GM12872 (cell line): ENCODE data around the gene EYA4.

Experiments
- CTCF ChIP-seq: IDR thresholded peaks from 3 replicates; pipeline ENCODE4 v1.5.1; 2011; ENCODE audit warnings: low read depth, mild to moderate bottlenecking, low read length, moderate library complexity; ENCODE audit not compliant: insufficient read depth

Gene EYA4

GRCh38 chr6:133225560-133225959 lies 15.6 kb upstream of the EYA4 start:
- TF ChIP-seq CTCF: no peak

GRCh38 chr6:133227344-133227743 lies 13.8 kb upstream of the EYA4 start:
- no peak for TF ChIP-seq CTCF

- no peak for TF ChIP-seq CTCF
These were observed 11.1 kb upstream of the EYA4 start for GRCh38 chr6:133230052-133230451.

DNA sequence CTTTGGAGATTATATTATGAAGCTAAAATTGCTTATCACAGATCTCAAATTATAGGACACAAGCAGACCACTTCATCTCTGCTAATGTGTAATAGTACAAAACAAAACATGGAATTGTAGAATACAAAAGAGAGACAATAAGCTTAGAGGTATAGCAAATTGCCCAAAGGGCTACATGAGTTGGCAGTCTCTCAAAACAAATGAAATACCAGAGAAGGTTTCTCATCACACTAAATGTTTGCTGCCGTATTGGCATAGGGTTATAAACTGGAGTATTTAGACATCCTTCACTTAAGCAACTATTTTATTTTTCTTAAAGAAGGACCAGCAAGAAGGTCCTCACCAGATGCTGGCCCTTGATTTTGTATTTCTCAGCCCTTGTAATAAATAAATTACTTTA lies 5.9 kb upstream of the EYA4 start:
- TF ChIP-seq CTCF: no peak

DNA sequence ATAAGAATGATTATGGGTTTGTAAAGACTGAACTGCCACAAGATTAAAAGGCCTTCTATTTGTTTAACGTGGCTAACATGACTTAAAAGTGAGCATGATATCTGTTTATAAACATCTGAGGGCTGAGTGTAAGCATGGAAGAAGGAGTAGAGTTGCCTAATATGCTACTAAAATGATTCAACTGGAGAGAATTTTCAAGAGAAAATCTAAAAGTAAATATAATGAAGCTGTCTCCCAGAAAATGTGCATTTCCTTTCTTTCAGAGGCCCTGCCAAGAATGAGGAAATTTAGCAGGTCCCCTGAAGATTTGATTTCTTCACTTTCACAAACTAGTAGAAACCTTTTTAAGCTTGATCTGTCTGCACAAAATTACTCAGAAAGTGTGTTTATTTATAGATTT lies 4.2 kb upstream of the EYA4 start:
- TF ChIP-seq CTCF: no peak

DNA sequence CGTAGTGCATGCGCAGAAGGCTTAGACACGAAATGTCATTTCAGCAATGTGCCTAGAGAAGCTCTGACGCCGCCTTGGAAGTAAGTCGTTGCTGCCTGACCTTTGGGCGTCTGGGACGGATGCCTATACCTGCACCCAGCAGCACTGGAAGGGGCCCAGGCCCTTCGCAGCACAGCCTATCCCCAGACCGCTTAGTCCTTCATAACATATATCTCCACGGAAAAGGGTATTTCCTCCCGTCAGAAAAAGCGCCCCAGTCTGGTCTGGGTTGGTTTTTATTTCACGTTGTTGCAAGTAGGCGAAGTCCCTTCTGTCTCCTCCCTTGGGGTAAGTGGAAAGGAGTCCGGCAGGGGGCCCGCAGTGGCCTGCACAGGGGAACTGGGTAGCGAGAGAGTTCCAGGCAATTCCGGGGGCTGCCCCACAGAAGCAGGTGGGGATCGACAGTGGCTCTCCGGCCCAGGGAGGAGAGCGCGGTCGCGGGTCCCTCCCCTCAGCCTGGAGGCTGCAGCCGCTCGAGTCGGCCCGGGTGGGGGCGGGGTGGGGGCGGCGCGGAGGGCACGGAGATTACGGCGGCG lies 559 bp upstream of the EYA4 start:
- no peak for TF ChIP-seq CTCF

GRCh38 chr6:133241901-133242636 lies 912 bp downstream of the EYA4 start:
- no peak for TF ChIP-seq CTCF
